HG02938 (cell line): Measurements from ENCODE around the gene C9orf85.
"Not testable (repeated sequence)": the region's sequence is repeated elsewhere in the genome, so short reads cannot be mapped to it uniquely, and the experiment has no call there.

Source experiments
- ATAC-seq: cut with Tn5 transposase; IDR thresholded peaks from one replicate; pipeline ENCODE4 v1.9.1; 2021; ENCODE audit warnings: mild to moderate bottlenecking, moderate library complexity; ENCODE audit not compliant: unreplicated experiment

Gene C9orf85

GRCh38 chr9:71987471-71988371 lies 76.3 kb downstream of the C9orf85 start:
- ATAC-seq: no peak

- ATAC-seq: no peak
Observed at GRCh38 chr9:71990466-71990865, 79.0 kb downstream of the C9orf85 start.

- no peak for ATAC-seq
Observed at GRCh38 chr9:72005451-72005850, 94.0 kb downstream of the C9orf85 start.

GRCh38 chr9:72006501-72006900 lies 95.1 kb downstream of the C9orf85 start:
- ATAC-seq: no peak

- ATAC-seq: not testable (repeated sequence)
Observed at GRCh38 chr9:72007726-72008125, 96.3 kb downstream of the C9orf85 start.

GRCh38 chr9:72012646-72013045 lies 101.2 kb downstream of the C9orf85 start:
- ATAC-seq: no peak

GRCh38 chr9:72013292-72013760 lies 101.9 kb downstream of the C9orf85 start:
- ATAC-seq: no peak

GRCh38 chr9:72022841-72023240 lies 111.4 kb downstream of the C9orf85 start:
- no peak for ATAC-seq
